ENCODE measurements around the gene RMRP. TPM values are rescaled to one million over a fixed set of nuclear protein-coding genes. Genes with fewer than 3 reads are reported as not detected.

Gene RMRP
- total RNA-seq, 1 donor from 2014 or later: 21,148 TPM

GRCh38 chr9:35658137-35658967 is 533 bp upstream of the RMRP start, which contains the start of gene CCDC107:
TSS of gene CCDC107 (plus strand) at chr9:35658292. CDS start at chr9:35658380, 88 bp downstream.
- peaks cover 3% of the 10 kb centered on the region for H3K27me3 Mint-ChIP-seq (ENCODE audit: low read depth)
- peaks cover 27% of the 10 kb centered on the region for H3K4me1 Mint-ChIP-seq
- TF ChIP-seq CTCF (IDR thresholded peaks at IDR 0.05; ENCODE audit: unreplicated experiment): peak; percentile 78
- no peaks in the 10 kb centered on the region for H3K9me3 Mint-ChIP-seq
- H3K27ac Mint-ChIP-seq: peak within 1 kb of the TSS; percentile 100
- H3K4me3 Mint-ChIP-seq: peak within 1 kb of the TSS; percentile 76
- H3K36me3 Mint-ChIP-seq: peaks cover 3% of the 10 kb centered on the region
- peak; percentile 89 to 93 for DNase-seq (ENCODE audit: low spot score in 2 of 2, unreplicated experiment in 2 of 2)

- DNase-seq (ENCODE audit: low spot score in 2 of 2, unreplicated experiment in 2 of 2): no peak
- Mint-ChIP-seq H3K9me3 (no peaks in the 10 kb centered on the region), H3K4me3 (peak overlapping the region; percentile 76), H3K36me3 (peaks cover 3% of the 10 kb centered on the region), H3K4me1 (peaks cover 26% of the 10 kb centered on the region), H3K27me3 (ENCODE audit: low read depth) (peaks cover 3% of the 10 kb centered on the region), H3K27ac (peak overlapping the region; percentile 100)
- TF ChIP-seq CTCF (IDR thresholded peaks at IDR 0.05; ENCODE audit: unreplicated experiment): no peak
Observed at GRCh38 chr9:35656831-35657545, 831 bp downstream of the RMRP start.

- Mint-ChIP-seq H3K9me3 (no peaks in the 10 kb centered on the region), H3K4me1 (peaks cover 26% of the 10 kb centered on the region), H3K36me3 (peaks cover 3% of the 10 kb centered on the region), H3K4me3 (no peak overlapping the region), H3K27me3 (ENCODE audit: low read depth) (peaks cover 3% of the 10 kb centered on the region), H3K27ac (peak overlapping the region; percentile 100)
- no peak for DNase-seq (ENCODE audit: low spot score in 2 of 2, unreplicated experiment in 2 of 2)
- no peak for TF ChIP-seq CTCF (IDR thresholded peaks at IDR 0.05; ENCODE audit: unreplicated experiment)
Observed at GRCh38 chr9:35656348-35656747, 1.5 kb downstream of the RMRP start.

- Mint-ChIP-seq H3K36me3 (no peaks in the 10 kb centered on the region), H3K27ac (no peak overlapping the region), H3K9me3 (no peaks in the 10 kb centered on the region), H3K4me1 (peaks cover 15% of the 10 kb centered on the region), H3K4me3 (no peak overlapping the region), H3K27me3 (ENCODE audit: low read depth) (peaks cover 3% of the 10 kb centered on the region)
- TF ChIP-seq CTCF (IDR thresholded peaks at IDR 0.05; ENCODE audit: unreplicated experiment): no peak
- DNase-seq (ENCODE audit: low spot score in 2 of 2, unreplicated experiment in 2 of 2): no peak
Observed at GRCh38 chr9:35653611-35654010, 4.2 kb downstream of the RMRP start.

- Mint-ChIP-seq H3K27me3 (ENCODE audit: low read depth) (peaks cover under 1% of the 10 kb centered on the region), H3K4me1 (peaks cover 18% of the 10 kb centered on the region), H3K27ac (no peak overlapping the region), H3K4me3 (no peak overlapping the region), H3K9me3 (no peaks in the 10 kb centered on the region), H3K36me3 (no peaks in the 10 kb centered on the region)
- no peak for TF ChIP-seq CTCF (IDR thresholded peaks at IDR 0.05; ENCODE audit: unreplicated experiment)
- no peak for DNase-seq (ENCODE audit: low spot score in 2 of 2, unreplicated experiment in 2 of 2)
Observed at GRCh38 chr9:35652829-35653209, 5.0 kb downstream of the RMRP start.

Measured in mesothelial cell of epicardium (in vitro differentiated cells).